ENCODE results near the gene PLS3.

The PLS3 gene

DNA sequence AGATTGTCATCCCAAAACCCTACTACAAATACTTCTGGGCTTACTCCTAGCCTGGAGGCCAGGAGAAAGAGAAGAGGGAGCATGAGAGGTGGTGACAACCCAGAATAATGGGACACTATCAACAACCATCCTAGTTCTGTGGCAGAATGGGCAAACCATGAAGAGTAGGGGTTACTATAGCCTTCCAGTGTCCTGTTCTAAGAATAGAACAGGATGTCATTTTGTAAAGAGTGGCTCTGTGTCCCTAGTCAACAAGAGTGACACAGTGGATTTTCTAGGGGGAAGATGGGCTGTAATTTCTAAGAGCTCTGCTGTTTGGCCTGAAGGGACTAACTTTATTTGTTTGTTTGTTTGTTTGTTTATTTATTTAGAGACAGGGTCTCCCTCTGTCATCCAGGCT is 136.0 kb downstream of the PLS3 start:
- DNase-seq = no peak

- DNase-seq = no peak
Observed at GRCh38 chrX:115697806-115698205, 136.8 kb downstream of the PLS3 start.
